Mononuclear cell (primary cell): ENCODE results near the gene TTC9. TPM values are rescaled to one million over a fixed set of nuclear protein-coding genes. Genes with fewer than 3 reads are reported as not detected.

Source experiments
- H3K27me3 ChIP-seq: 2 replicates; pipeline ENCODE4 v1.6.0; 2011; ENCODE audit warnings: low read length, control low read depth; ENCODE audit not compliant: insufficient read depth
- H3K4me1 ChIP-seq: 2 replicates; pipeline ENCODE4 v1.5.1; 2011; ENCODE audit warnings: mild to moderate bottlenecking, low read length, control low read depth; ENCODE audit not compliant: insufficient read depth
- H3K4me3 ChIP-seq: 2 replicates; pipeline ENCODE4 v1.5.1; 2011; ENCODE audit warnings: mild to moderate bottlenecking, low read length, moderate library complexity
- H3K9me3 ChIP-seq: 2 replicates; pipeline ENCODE4 v1.5.1; 2011; ENCODE audit warnings: low read depth, mild to moderate bottlenecking, control low read depth, low read length
- total RNA-seq: library from RNA; depleted of rRNA; stranded (reverse); fragments of >200 nt; gene quantifications from one replicate; pipeline ENCODE4 v1.2.3, GENCODE V29; 2012

TTC9 gene
- total RNA-seq, 1 donor = 6.6 TPM

DNA sequence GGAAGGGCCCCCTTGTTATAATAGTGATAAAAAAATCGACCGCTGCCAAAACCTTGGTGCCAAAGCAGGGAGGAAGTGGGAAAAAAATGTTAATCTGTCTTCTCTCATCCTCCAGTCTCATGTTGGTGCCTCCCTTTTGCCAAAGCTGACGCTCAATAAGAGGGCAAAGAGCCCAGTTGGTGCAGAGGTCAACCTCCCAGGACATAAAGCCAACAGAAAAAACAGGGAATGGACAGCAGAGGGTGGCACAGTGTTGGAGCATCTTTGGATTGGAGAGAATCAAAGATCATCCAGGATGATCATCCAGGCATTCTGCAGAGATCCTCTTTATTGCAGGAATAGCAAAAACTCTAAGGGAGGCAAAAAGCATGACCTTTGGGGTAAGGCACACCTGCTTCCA, 9.8 kb upstream of the TTC9 start:
- Histone ChIP-seq H3K27me3 (no peaks in the 10 kb centered on the region), H3K4me3 (no peak overlapping the region)

DNA sequence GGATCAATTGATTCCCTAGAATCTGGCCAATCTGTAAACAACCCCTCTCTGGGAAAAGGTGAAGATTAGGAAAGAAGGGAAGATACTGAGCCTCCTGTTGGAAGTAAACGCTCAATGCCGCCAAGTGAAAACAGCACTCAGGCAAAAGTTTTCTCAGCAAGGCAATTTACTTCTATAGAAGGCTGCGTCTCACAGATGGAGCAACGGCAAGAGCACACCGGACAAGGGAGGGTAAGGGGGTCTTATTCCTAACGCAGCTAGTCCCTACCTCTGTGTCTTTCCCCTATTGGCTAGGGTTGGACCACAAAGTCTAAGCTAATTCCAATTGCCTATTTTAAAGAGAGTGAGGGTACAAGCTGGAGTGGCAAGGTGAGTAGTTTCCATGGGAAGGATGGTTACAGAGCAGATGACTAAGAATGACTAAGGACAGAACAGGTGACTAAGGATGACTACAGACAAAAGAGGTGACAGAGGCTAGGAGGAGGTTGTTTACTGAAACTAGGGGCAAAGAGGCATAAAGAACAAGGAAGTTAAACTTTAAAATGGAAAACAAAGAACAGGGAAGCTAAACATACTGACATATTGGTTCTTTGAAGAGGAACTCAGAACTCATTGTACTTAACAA, 5.6 kb upstream of the TTC9 start:
- Histone ChIP-seq H3K4me1 (peaks cover 9% of the 10 kb centered on the region), H3K27me3 (peaks cover 25% of the 10 kb centered on the region), H3K9me3 (no peaks in the 10 kb centered on the region), H3K4me3 (no peak overlapping the region)

More for the DNA sequence above, 9.8 kb upstream of the TTC9 start:
- H3K9me3 ChIP-seq = peaks cover 7% of the 10 kb centered on the region
- H3K4me1 ChIP-seq = no peaks in the 10 kb centered on the region

DNA sequence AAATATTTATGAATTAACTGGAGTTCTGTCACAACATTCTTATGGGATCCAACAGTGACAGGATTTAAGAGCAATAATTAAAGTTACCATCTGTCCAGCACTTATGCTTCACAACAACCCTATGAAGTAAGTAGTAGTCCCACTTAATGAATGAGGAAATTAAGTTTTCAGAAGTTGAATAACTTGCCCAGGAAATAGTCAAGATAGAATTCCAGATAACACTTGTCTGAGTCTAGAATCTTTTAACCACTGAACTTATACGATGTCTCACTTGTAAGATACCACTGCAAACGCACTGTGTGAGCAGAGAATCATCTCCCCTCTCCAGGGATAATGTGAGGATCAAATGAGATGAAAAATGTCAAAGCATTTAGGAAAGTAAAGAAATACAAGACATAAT, 3.3 kb upstream of the TTC9 start:
- Histone ChIP-seq H3K4me1 (peaks cover 23% of the 10 kb centered on the region), H3K27me3 (peaks cover 36% of the 10 kb centered on the region), H3K9me3 (no peaks in the 10 kb centered on the region), H3K4me3 (no peak overlapping the region)

DNA sequence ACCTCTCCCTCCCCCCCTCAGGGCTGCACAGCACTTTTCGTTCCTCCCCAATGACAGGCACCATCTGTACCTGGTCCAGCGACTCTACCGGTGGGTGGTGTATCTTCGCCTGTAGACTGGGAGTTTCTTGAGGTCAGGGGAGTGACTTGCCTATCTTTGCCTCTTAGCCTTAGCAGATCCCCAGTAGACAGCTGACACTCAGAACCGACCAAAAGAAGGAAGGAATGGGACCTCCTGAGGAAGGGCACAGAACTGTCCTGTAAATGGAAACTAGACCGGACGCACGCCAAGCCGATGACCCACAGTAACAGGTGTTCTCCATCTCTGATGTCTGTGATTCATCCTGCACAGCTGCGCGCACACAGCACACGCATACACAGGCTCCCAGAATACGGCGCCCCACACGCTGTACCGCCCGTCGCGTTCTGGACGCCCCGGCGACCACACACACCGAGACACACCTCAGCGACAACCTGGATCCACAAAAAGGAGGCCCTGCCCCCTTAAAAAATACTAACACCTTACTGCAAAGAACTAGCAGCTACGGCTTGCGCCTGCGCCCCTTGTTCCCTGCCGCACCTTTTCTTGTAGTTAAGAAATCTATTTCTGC, 673 bp upstream of the TTC9 start:
- H3K4me1 ChIP-seq = peaks cover 38% of the 10 kb centered on the region
- H3K4me3 ChIP-seq = peak overlapping the region; percentile 59
- peaks cover 47% of the 10 kb centered on the region for H3K27me3 ChIP-seq
- no peaks in the 10 kb centered on the region for H3K9me3 ChIP-seq

DNA sequence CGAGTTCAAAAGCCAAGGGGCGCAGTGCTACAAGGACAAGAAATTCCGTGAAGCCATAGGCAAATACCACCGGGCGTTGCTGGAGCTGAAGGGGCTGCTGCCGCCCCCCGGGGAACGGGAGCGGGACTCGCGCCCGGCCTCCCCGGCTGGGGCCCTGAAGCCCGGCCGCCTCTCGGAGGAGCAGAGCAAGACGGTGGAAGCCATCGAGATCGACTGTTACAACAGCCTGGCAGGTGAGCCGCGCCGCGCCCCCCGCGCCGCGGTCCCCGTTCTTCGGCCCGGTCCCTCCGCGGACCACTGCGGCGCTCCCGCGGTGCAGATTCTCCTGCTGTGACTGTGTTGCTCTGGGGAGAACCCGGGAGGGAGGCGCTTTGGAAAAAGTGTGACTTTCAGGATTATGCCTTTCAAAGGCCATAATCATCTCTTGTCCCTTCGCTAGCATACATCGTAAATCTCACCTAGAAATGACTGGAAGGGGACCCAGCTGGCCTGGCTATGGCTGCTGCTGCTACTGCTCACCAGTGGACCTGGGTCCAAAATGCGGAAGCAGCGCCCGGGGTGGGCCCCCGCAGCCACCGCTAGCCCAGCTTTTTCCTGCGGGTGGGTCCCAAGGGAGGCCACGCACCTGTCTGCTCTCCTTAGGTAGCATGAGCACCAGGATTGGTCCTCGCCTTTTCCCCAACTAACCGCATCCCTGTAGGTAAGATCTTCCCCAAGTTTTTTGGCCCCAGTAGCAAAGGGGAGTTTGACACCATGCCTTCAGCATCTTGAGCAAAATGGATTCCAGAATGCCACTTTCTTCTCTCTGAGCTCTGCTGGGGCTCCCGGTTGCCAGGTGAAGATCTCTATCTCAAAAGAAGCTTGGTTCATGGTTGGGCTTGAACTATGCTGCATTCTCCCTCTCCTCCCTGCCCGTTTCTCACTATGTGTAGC, 853 bp downstream of the TTC9 start:
- Histone ChIP-seq H3K9me3 (no peaks in the 10 kb centered on the region), H3K27me3 (peaks cover 47% of the 10 kb centered on the region), H3K4me1 (peaks cover 50% of the 10 kb centered on the region), H3K4me3 (peak overlapping the region; percentile 59)

DNA sequence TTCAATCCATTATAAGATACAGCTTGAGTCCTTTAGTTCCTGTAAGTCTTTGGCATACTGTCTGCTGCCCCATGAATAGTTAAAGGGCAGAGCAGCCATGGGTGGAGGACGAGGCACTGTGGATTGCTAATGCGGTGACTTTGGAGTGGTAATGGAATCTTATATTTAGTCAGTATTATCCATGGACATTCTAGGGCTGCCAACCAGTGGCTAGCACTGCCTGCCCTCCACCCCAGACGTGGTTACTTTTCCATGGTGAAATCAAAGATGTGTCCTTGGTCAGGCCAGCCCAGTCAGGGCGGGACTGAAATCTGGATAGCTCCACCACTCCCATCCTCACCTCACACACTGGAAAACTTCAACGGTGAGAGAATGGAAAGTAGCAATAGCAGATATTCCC, 2.3 kb downstream of the TTC9 start:
- H3K27me3 ChIP-seq = peaks cover 40% of the 10 kb centered on the region
- no peaks in the 10 kb centered on the region for H3K9me3 ChIP-seq
- H3K4me3 ChIP-seq = peak overlapping the region; percentile 59
- H3K4me1 ChIP-seq = peaks cover 60% of the 10 kb centered on the region

DNA sequence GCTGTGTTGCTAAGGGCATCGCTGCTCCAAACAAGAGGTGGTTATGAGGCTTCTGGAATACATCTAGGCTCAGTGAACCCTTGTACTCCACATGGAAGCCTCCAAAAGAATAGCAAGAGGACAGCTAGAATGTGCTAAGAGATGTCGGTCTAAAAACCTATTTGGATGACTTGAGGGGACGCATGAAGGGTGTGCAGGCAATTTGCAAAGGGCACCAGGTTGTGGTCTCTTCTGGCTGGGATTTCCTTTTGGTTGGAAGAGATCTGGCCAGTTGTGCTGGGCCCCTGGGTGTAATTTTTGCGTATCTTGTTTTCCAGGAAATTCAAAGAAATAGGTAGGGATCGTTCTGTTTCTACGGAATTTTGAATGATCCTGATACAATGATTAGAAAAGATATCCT, 4.2 kb downstream of the TTC9 start:
- Histone ChIP-seq H3K4me1 (peaks cover 53% of the 10 kb centered on the region), H3K27me3 (peaks cover 24% of the 10 kb centered on the region), H3K9me3 (no peaks in the 10 kb centered on the region), H3K4me3 (no peak overlapping the region)

DNA sequence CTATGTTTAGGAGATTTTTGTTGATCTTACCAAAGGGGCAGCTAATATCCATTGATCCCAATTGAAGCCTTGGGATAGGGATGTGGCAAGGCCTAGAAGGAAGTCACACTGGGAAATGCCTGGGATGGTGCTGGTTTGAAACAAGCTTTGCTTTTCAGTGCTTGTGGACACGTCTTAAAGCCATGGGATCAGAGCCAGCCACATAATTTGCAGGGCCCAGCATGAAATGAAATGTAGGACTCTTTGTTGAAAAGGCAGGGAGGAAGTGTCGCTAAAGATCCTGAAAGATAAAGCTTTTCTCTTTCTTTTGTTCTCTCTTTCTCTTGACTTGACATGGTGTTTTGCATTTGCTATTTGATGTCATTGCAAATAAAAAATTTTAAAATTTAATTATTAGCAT, 5.0 kb downstream of the TTC9 start:
- peaks cover 22% of the 10 kb centered on the region for H3K27me3 ChIP-seq
- no peak overlapping the region for H3K4me3 ChIP-seq
- no peaks in the 10 kb centered on the region for H3K9me3 ChIP-seq
- H3K4me1 ChIP-seq = peaks cover 53% of the 10 kb centered on the region

DNA sequence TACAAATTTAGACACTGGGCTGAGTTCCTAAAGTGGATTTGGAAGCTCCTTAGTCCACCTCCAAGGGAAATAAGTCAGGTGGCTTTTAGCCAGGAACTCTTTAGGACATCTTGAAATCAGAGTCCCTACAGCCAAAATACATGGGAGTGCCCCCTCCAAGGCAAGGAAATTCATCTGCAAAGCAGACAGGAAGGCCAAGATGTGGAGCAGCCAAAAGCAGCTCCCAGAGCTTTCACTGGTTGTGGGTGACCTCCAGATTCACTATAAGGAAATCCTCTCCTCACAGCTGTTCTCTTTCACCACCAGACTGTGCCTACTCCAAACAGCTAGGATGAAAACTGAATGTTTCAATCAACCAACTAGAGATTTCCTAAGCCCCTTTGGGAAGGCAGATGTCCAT, 6.6 kb downstream of the TTC9 start:
- Histone ChIP-seq H3K27me3 (peaks cover 11% of the 10 kb centered on the region), H3K4me3 (no peak overlapping the region), H3K9me3 (no peaks in the 10 kb centered on the region), H3K4me1 (peaks cover 58% of the 10 kb centered on the region)

DNA sequence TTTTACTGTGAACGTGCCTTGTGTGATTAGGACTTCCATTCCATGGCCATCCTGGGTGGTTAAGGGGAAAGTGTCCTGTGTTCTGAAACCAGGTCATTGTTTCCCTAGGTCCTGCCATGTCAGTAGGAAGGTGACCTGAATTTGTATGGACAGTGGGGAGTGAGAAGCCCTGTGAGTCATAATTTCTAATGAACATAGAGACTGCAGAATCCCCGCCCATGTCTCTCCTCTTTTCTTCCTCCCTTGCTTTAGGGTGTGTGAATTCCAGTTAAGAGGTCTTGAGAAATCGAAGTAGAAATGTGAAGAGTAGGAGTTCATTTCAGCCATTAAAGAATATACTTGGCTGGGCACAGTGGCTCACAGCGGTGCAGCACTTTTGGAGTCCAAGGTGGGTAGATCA, 8.1 kb downstream of the TTC9 start:
- Histone ChIP-seq H3K9me3 (no peaks in the 10 kb centered on the region), H3K27me3 (no peaks in the 10 kb centered on the region), H3K4me3 (no peak overlapping the region), H3K4me1 (peaks cover 62% of the 10 kb centered on the region)

DNA sequence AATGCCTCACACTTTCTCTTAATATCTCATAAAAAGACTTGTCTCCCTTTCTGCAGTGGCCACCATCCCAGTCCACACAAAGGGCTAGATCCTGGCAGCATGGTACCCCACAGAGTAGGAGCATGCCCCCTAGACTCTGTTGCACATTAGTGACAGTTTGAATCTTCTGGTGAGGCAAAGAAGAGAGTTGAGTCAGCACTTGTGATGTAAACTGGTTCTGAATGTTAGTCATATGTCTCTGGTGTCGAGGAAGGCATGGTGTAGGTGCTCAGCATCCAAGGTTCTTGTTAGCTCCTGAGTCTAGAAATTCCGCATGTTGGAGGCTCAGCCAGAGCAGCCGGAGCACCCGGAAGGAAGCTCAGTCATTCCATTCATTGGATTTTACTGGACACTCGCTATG, 9.8 kb downstream of the TTC9 start:
- Histone ChIP-seq H3K4me3 (no peak overlapping the region), H3K27me3 (no peaks in the 10 kb centered on the region), H3K9me3 (no peaks in the 10 kb centered on the region), H3K4me1 (peaks cover 69% of the 10 kb centered on the region)

DNA sequence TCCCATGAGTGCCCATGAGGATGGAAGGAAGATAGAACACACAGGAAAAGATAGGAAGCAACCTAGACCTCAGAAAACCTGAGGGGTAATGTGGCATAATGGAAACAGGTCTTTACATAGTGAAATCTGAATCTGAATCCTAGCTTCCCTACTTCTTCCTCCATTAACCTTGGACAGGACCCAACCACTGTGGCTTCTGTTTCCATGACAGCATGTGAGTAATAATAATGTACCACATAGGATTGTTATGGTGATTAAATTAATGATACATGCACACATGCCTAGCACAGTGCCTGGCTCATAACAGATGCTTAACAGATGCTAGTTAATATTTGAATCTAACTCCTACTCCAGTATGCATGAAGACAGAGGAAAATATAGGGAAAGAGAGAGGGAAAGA, 11.2 kb downstream of the TTC9 start:
- H3K9me3 ChIP-seq = no peaks in the 10 kb centered on the region
- peaks cover 72% of the 10 kb centered on the region for H3K4me1 ChIP-seq
- H3K27me3 ChIP-seq = no peaks in the 10 kb centered on the region
- H3K4me3 ChIP-seq = no peak overlapping the region

DNA sequence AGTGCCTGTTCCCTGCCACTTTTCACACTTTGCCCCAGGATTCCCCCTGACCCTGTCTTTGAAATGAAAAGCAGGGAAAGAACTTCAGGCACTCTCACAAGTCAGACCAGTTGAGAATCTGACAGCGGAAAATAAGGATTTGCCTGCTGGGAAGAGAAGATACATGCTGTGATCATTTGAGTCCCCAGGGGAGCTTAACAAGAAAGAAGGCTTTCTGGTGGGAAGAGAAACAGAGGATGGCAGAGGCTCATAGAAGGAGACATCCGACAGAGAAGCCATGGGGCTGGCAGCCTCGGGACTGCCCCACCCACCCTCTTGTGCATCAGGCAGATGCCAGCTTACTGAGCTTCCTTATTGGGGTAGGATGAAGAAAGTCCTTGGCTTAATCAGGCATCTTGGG, 11.9 kb downstream of the TTC9 start:
- H3K27me3 ChIP-seq = no peaks in the 10 kb centered on the region
- H3K9me3 ChIP-seq = no peaks in the 10 kb centered on the region
- H3K4me1 ChIP-seq = peaks cover 73% of the 10 kb centered on the region
- no peak overlapping the region for H3K4me3 ChIP-seq

DNA sequence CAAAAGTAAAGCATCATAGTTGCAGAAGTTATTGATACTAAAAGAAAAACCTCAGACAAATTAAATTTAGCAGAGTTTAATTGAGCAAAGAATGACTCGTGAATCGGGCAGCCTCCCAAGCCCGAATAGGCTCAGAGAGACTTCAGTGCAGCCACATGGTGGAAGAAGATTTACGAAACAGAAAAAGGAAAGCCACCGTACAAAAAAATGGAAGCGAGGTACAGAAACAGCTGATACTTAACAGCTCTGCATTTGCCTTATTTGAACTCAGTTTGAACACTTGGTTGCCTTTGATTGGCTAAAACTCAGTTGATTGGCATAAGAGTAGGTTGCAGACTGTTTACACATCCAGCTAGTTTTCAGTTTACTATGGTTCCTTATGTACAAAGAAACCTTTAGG, 12.9 kb downstream of the TTC9 start:
- peaks cover 83% of the 10 kb centered on the region for H3K4me1 ChIP-seq
- H3K4me3 ChIP-seq = no peak overlapping the region
- H3K27me3 ChIP-seq = no peaks in the 10 kb centered on the region
- no peaks in the 10 kb centered on the region for H3K9me3 ChIP-seq

DNA sequence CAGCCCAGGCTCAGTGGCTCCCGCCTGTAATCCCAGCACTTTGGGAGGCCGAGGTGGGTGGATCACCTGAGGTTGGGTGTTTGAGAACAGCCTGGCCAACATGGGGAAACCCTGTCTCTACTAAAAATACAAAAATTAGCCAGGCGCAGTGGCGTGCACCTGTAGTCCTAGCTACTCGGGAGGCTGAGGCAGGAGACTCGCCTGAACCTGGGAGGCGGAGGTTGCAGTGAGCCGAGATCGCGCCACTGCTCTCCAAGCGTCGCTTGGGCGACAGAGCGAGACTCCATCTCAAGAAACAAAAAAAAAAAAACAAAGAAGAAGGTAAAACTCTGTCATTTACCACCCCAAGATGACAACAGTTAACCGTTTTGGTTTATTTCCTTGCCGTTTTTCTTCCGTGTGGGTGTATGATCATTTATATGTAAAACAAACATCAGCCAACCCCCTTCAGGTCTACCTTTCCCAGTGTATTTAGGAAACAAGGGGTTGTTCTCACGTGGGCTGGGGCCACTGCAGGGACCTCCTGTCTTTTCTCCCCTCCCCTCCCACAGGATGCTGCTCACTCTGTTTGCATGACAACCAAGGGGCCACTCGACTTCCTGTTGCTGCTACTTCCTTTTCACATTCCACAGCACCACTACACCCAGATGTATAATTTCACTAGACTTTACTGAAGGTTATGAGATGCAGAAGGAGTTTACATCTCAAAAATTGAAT, 13.6 kb downstream of the TTC9 start:
- Histone ChIP-seq H3K4me1 (peaks cover 89% of the 10 kb centered on the region), H3K4me3 (no peak overlapping the region)

More for the DNA sequence above, 13.6 kb downstream of the TTC9 start:
- no peaks in the 10 kb centered on the region for H3K27me3 ChIP-seq
- H3K9me3 ChIP-seq = no peaks in the 10 kb centered on the region
